ENCODE data around the gene TRAPPC11.

DNA sequence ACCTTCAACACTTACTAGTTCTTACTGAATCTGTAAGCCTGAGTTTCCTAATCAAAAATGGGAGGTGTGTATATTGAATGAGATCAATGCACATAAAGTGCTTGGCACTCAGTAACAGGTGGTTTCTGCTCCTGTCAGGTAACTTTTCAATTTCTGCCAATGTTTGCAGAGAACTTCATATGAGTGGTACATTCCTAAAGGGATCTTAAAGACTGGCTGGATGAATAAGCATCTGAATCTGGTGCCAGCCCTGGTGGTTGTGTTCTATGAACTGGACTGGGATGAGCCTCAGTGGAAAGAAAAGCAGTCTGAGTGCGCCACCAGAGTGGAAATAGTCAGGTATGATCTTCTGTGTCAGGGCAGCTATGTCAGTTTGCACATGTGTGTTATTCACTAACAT, 7.0 kb downstream of the TRAPPC11 start:
- TF ChIP-seq GATA3 (IDR thresholded peaks at IDR 0.05; ENCODE audit: low read depth, low read length) (no peak), GATA2 (IDR thresholded peaks at IDR 0.05; ENCODE audit: low read depth, low read length) (no peak)

All from SH-SY5Y (cell line).